Neural crest cell (in vitro differentiated cells): Measurements from ENCODE around the gene PKD1. TPM values are rescaled to one million over a fixed set of nuclear protein-coding genes. Genes with fewer than 3 reads are reported as not detected.

Experiments used
- DNase-seq: peaks from one replicate; pipeline ENCODE4 v3.0.0; 2021; ENCODE audit warnings: low read depth, mixed read lengths, low spot score
- H3K27ac Mint-ChIP-seq: one replicate; pipeline ENCODE4 v1.8.0; 2021; ENCODE audit warnings: mild to moderate bottlenecking, mixed read lengths; ENCODE audit not compliant: unreplicated experiment
- H3K27me3 Mint-ChIP-seq: 2 replicates; pipeline ENCODE4 v1.8.0; 2021; ENCODE audit warnings: low read depth, mild to moderate bottlenecking, mixed read lengths
- H3K36me3 Mint-ChIP-seq: 2 replicates; pipeline ENCODE4 v1.8.0; 2021; ENCODE audit warnings: low read depth, mild to moderate bottlenecking, mixed read lengths
- H3K4me1 Mint-ChIP-seq: 2 replicates; pipeline ENCODE4 v1.8.0; 2021; ENCODE audit warnings: mixed read lengths
- H3K4me3 Mint-ChIP-seq: one replicate; pipeline ENCODE4 v1.8.0; 2021; ENCODE audit warnings: mild to moderate bottlenecking, mixed read lengths
- H3K9me3 Mint-ChIP-seq: 2 replicates; pipeline ENCODE4 v1.8.0; 2021; ENCODE audit warnings: mixed read lengths
- CTCF ChIP-seq: fragments of 200-600 bp; sonication (generic); conservative IDR thresholded peaks from 2 replicates; pipeline ENCODE4 v1.5.0; 2021; ENCODE audit warnings: antibody characterized with exemption, mild to moderate bottlenecking
- total RNA-seq: library from RNA; stranded (reverse); gene quantifications from 2 replicates; pipeline ENCODE4 v1.2.1, GENCODE V29; 2021

The PKD1 gene
- total RNA-seq, 1 donor from 2014 or later: 115 TPM

GRCh38 chr16:2152695-2153506 lies 17.2 kb upstream of the PKD1 start:
- H3K9me3 Mint-ChIP-seq: no peaks in the 10 kb centered on the region
- peaks cover 7% of the 10 kb centered on the region for H3K27me3 Mint-ChIP-seq
- H3K27ac Mint-ChIP-seq: no peak overlapping the region
- no peak for TF ChIP-seq CTCF
- peak overlapping the region; percentile 93 for H3K4me3 Mint-ChIP-seq
- peaks cover 59% of the 10 kb centered on the region for H3K4me1 Mint-ChIP-seq
- H3K36me3 Mint-ChIP-seq: peaks cover 14% of the 10 kb centered on the region
- no peak for DNase-seq

GRCh38 chr16:2151188-2152091 lies 15.7 kb upstream of the PKD1 start:
- Mint-ChIP-seq H3K36me3 (peaks cover 14% of the 10 kb centered on the region), H3K4me3 (peak overlapping the region; percentile 87), H3K27ac (no peak overlapping the region), H3K9me3 (no peaks in the 10 kb centered on the region), H3K4me1 (peaks cover 48% of the 10 kb centered on the region), H3K27me3 (peaks cover 9% of the 10 kb centered on the region)
- DNase-seq: no peak
- no peak for TF ChIP-seq CTCF

- Mint-ChIP-seq H3K4me3 (peak overlapping the region; percentile 87), H3K36me3 (peaks cover 14% of the 10 kb centered on the region), H3K27ac (no peak overlapping the region), H3K4me1 (peaks cover 43% of the 10 kb centered on the region), H3K9me3 (no peaks in the 10 kb centered on the region), H3K27me3 (peaks cover 10% of the 10 kb centered on the region)
- no peak for TF ChIP-seq CTCF
- no peak for DNase-seq
These were observed 14.9 kb upstream of the PKD1 start for GRCh38 chr16:2150418-2151187.

GRCh38 chr16:2149630-2150417 lies 14.1 kb upstream of the PKD1 start:
- H3K4me1 Mint-ChIP-seq: peaks cover 39% of the 10 kb centered on the region
- TF ChIP-seq CTCF: no peak
- no peaks in the 10 kb centered on the region for H3K9me3 Mint-ChIP-seq
- H3K4me3 Mint-ChIP-seq: peak overlapping the region; percentile 87
- H3K36me3 Mint-ChIP-seq: peaks cover 11% of the 10 kb centered on the region
- peaks cover 7% of the 10 kb centered on the region for H3K27me3 Mint-ChIP-seq
- no peak for DNase-seq
- no peak overlapping the region for H3K27ac Mint-ChIP-seq
